K562 (cell line): ENCODE data around the gene MYADML2. TPM values are rescaled to one million over a fixed set of nuclear protein-coding genes. Genes with fewer than 3 reads are reported as not detected.
A peak's percentile ranks its signal among the peaks of the same experiment; 100 is the strongest.

Experiments used
- BMI1 ChIP-seq: fragments of 150-350 bp; IDR thresholded peaks from 2 replicates; pipeline ENCODE4 v1.6.1; 2014; ENCODE audit warnings: low read length
- ELK3 ChIP-seq: fragments of 450-650 bp; formaldehyde crosslinking; IDR thresholded peaks from 2 replicates; pipeline ENCODE4 v1.4.0; 2020; ENCODE audit warnings: mild to moderate bottlenecking
- GABPB1 ChIP-seq: sonication (generic); formaldehyde crosslinking; IDR thresholded peaks from 2 replicates; pipeline ENCODE4 v1.8.0; 2022; ENCODE audit warnings: mild to moderate bottlenecking, missing genetic modification reagents
- KDM5B ChIP-seq: fragments of 200-600 bp; sonication (generic); IDR thresholded peaks from 2 replicates; pipeline ENCODE4 v1.6.1; 2012; ENCODE audit warnings: low read depth, mild to moderate bottlenecking, moderate library complexity, low read length, control low read depth, inconsistent platforms; ENCODE audit not compliant: insufficient replicate concordance
- MAFK ChIP-seq: IDR thresholded peaks from 2 replicates; pipeline ENCODE4 v1.6.1; 2011; ENCODE audit warnings: low read length, improper control_type of control experiment
- NR3C1 ChIP-seq: sonication (generic); formaldehyde crosslinking; IDR thresholded peaks from 2 replicates; pipeline ENCODE4 v1.8.1; 2022; ENCODE audit warnings: missing genetic modification reagents
- PCBP1 ChIP-seq: fragments of 200-400 bp; formaldehyde crosslinking; IDR thresholded peaks from 2 replicates; pipeline ENCODE4 v1.6.1; 2018; ENCODE audit warnings: mild to moderate bottlenecking, low read depth, low read length; ENCODE audit not compliant: poor library complexity, severe bottlenecking
- RAD21 ChIP-seq, 2 experiments: fragments of 250-450 bp in 1 of 2; fragments of 450-650 bp in 1 of 2; sonication (Bioruptor Pico) in 1 of 2; formaldehyde crosslinking in 1 of 2; IDR thresholded peaks in 1 of 2; conservative IDR thresholded peaks in 1 of 2; 2 replicates each; pipeline versions ENCODE4 v1.4.0 to v1.8.0; 2020 to 2022; ENCODE audit warnings: mild to moderate bottlenecking in 2 of 2, moderate library complexity in 1 of 2
- RBBP5 ChIP-seq: fragments of 200-600 bp; sonication (generic); IDR thresholded peaks from 2 replicates; pipeline ENCODE4 v1.6.1; 2012; ENCODE audit warnings: borderline replicate concordance, mild to moderate bottlenecking, low read length, control low read depth, inconsistent platforms; ENCODE audit not compliant: insufficient read depth, poor library complexity, severe bottlenecking
- RBM14 ChIP-seq: fragments of 200-400 bp; formaldehyde crosslinking; IDR thresholded peaks from 2 replicates; pipeline ENCODE4 v1.6.1; 2018; ENCODE audit warnings: low read depth, mild to moderate bottlenecking, low read length, moderate library complexity, borderline replicate concordance; ENCODE audit not compliant: insufficient read depth
- RREB1 ChIP-seq: fragments of 250-450 bp; sonication (Bioruptor Pico); IDR thresholded peaks from 2 replicates; pipeline ENCODE4 v1.4.0; 2020
- SIN3A ChIP-seq, 2 experiments: fragments of 150-350 bp in 1 of 2; IDR thresholded peaks; 2 replicates each; pipeline ENCODE4 v1.6.1; 2011 to 2016; ENCODE audit warnings: borderline replicate concordance in 2 of 2, low read depth in 2 of 2, low read length in 2 of 2, mild to moderate bottlenecking in 2 of 2, moderate library complexity in 2 of 2; ENCODE audit not compliant: control insufficient read depth in 1 of 2
- SRF ChIP-seq, 2 experiments: fragments of 250-450, 450-650 bp in 1 of 2; sonication (Bioruptor Pico) in 1 of 2; sonication (generic) in 1 of 2; formaldehyde crosslinking; IDR thresholded peaks; 2 replicates each; pipeline versions ENCODE4 v1.5.0 to v1.5.1; 2020 to 2022; ENCODE audit warnings: mild to moderate bottlenecking in 1 of 2, missing genetic modification reagents in 1 of 2
- TAF1 ChIP-seq: IDR thresholded peaks from 2 replicates; pipeline ENCODE4 v1.6.1; 2011; ENCODE audit warnings: mild to moderate bottlenecking, low read length, moderate library complexity; ENCODE audit not compliant: insufficient read depth, control insufficient read depth, severe bottlenecking; ENCODE audit errors: extremely low read depth
- THAP12 ChIP-seq: fragments of 250-450 bp; sonication (Bioruptor Pico); IDR thresholded peaks from 2 replicates; pipeline ENCODE4 v1.9.0; 2021; ENCODE audit warnings: mild to moderate bottlenecking, inconsistent platforms
- ZNF436 ChIP-seq: fragments of 250-450, 450-650 bp; sonication (Bioruptor Pico); formaldehyde crosslinking; IDR thresholded peaks from 2 replicates; pipeline ENCODE4 v1.7.0; 2020; ENCODE audit warnings: mild to moderate bottlenecking
- polyA plus RNA-seq, 8 experiments: library from polyadenylated mRNA; depleted of rRNA in 4 of 8; stranded (reverse) in 5 of 8; unstranded in 3 of 8; fragments of >200 nt; fragmentation: Nextera tagmentation in 2 of 8; fragmentation: Illumina TruSeq in 1 of 8; extraction: Ambion mirVana in 2 of 8; extraction: Trizol in 1 of 8; gene quantifications; 2 replicates each; pipeline versions ENCODE4 v1.2.1 to v1.2.3, GENCODE V29; 2011 to 2014; ENCODE audit warnings: inconsistent platforms in 1 of 8, missing spikeins in 1 of 8
- total RNA-seq, 7 experiments: library from RNA; depleted of rRNA in 6 of 7; stranded (reverse); fragments of >200 nt in 6 of 7; fragmentation: Illumina TruSeq in 2 of 7; extraction: Trizol in 2 of 7; gene quantifications; 2 replicates each; pipeline versions ENCODE4 v1.2.1 to v1.2.3, GENCODE V29; 2011 to 2021; ENCODE audit warnings: low replicate concordance in 1 of 7

MYADML2 gene
- total and polyA plus RNA-seq, 9 of the 15 experiments (the other 6 are each of a cell fraction or from before 2014, with no cell fraction given) = not detected

GRCh38 chr17:81917565-81918332 is 29.3 kb downstream of the MYADML2 start, which contains the start of gene SIRT7 (continued):
- TF ChIP-seq THAP12 (CRISPR knock-in tag) (peak; percentile 83), RBBP5 (peak; percentile 95), SRF (CRISPR knock-in tag; IDR thresholded peaks at IDR 0.05) (0 out of 4 replicates have a peak, but pooled peaks of 1 of the 2 experiments have one; percentile 32), ELK3 (CRISPR knock-in tag) (no peak), BMI1 (no peak), RREB1 (CRISPR knock-in tag) (0 out of 2 replicates have a peak, but pooled peaks have one; percentile 66), KDM5B (peak; percentile 26), RBM14 (no peak), GABPB1 (peak; percentile 65; the same call in 1 of the 2 replicates), MAFK (no peak), ZNF436 (no peak), RAD21 (CRISPR knock-in tag; conservative IDR thresholded peaks at IDR 0.05 in 1 of 2, IDR thresholded peaks at IDR 0.05 in 1 of 2) (0 out of 4 replicates have a peak, but pooled peaks of 1 of the 2 experiments have one; percentile 17), TAF1 (peak; percentile 69), NR3C1 (peak; percentile 80; the same call in 1 of the 2 replicates), SIN3A (IDR thresholded peaks at IDR 0.05; ENCODE audit: borderline replicate concordance in 2 of 2, control insufficient read depth in 1 of 2, low read depth in 2 of 2, low read length in 2 of 2) (peak; percentile 66 to 83; a peak in 3 of 4 replicates), PCBP1 (peak; percentile 31)
